Measurements from ENCODE around the gene RGR.

Gene RGR

GRCh38 chr10:84308021-84308420 lies 63.2 kb downstream of the RGR start:
- no peak overlapping the region for H3K9ac ChIP-seq (ENCODE audit: low read length in 5 of 5)
- H3K27me3 ChIP-seq (ENCODE audit: control insufficient read depth in 5 of 5, insufficient read depth in 4 of 5, low read length in 5 of 5), result no peaks in the 10 kb centered on the region
- no peak overlapping the region for H3K27ac ChIP-seq (ENCODE audit: low read depth, low read length)
- no peaks in the 10 kb centered on the region for H3K36me3 ChIP-seq (ENCODE audit: control insufficient read depth in 5 of 5, insufficient read depth in 5 of 5, low read length in 5 of 5)
- H3K4me1 ChIP-seq (ENCODE audit: control insufficient read depth in 5 of 5, insufficient read depth in 5 of 5, low read length in 5 of 5), result peaks cover 0 to 16% (median 4%) of the 10 kb centered on the region in 5 donors
- no peaks in the 10 kb centered on the region for H3K9me3 ChIP-seq (ENCODE audit: control insufficient read depth in 5 of 5, low read length in 5 of 5)
- H3K4me3 ChIP-seq (ENCODE audit: low read depth in 1 of 5, low read length in 5 of 5), result no peak overlapping the region

DNA sequence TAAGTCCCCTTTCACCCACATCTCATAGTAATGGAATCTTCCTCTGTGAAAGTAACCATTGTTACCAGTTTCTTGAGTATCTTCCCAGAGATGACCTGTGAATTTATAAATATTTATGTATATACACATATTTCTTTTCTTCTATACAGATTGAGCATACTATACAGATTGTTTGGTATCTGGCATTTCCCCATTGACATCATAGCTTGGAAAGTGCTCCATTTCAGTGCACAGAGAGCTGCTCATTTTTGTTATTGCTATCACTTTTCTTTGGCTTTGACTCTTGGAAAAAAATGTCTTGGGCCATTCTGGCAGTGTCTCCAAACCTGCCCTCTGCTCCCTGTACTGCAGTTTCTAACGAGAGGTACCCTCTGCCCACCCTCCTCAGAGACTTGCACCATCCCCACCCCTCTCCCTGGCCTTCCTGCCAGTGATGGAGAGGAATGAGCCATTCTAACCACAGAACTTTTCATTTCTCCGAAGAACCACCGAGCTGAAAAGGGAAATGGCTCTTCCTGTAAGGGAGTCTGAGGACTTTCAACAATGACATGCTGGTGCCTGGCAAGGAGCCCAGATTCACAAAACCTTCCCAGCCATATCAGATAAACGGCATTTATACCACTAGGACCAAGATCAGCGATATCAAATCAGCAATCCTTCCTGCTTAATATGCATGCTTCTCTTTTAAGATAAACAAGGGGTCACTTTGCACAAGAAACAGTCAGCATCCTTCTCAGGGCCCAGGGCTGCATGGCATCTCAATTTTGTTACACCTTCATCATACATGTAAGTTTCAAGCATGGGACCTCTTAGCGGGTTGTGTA lies 63.8 kb downstream of the RGR start:
- H3K27ac ChIP-seq (ENCODE audit: low read depth, low read length), result no peak overlapping the region
- H3K4me1 ChIP-seq (ENCODE audit: control insufficient read depth in 5 of 5, insufficient read depth in 5 of 5, low read length in 5 of 5), result peaks cover 0 to 16% (median 4%) of the 10 kb centered on the region in 5 donors

More for the DNA sequence above, 63.8 kb downstream of the RGR start:
- Histone ChIP-seq H3K4me3 (ENCODE audit: low read depth in 1 of 5, low read length in 5 of 5) (no peak overlapping the region), H3K27me3 (ENCODE audit: control insufficient read depth in 5 of 5, insufficient read depth in 4 of 5, low read length in 5 of 5) (no peaks in the 10 kb centered on the region), H3K36me3 (ENCODE audit: control insufficient read depth in 5 of 5, insufficient read depth in 5 of 5, low read length in 5 of 5) (no peaks in the 10 kb centered on the region), H3K9me3 (ENCODE audit: control insufficient read depth in 5 of 5, low read length in 5 of 5) (no peaks in the 10 kb centered on the region), H3K9ac (ENCODE audit: low read length in 5 of 5) (peak overlapping the region in 1 of 5 donors; percentile 16)
